HG03108 (cell line): Measurements from ENCODE around the gene MED16.

Experiments
- ATAC-seq: cut with Tn5 transposase; IDR thresholded peaks from one replicate; pipeline ENCODE4 v1.9.1; 2021; ENCODE audit warnings: moderate library complexity; ENCODE audit not compliant: unreplicated experiment

MED16 gene

GRCh38 chr19:927780-928401 lies 34.9 kb upstream of the MED16 start:
- no peak for ATAC-seq

GRCh38 chr19:927351-927779 lies 34.4 kb upstream of the MED16 start:
- no peak for ATAC-seq

DNA sequence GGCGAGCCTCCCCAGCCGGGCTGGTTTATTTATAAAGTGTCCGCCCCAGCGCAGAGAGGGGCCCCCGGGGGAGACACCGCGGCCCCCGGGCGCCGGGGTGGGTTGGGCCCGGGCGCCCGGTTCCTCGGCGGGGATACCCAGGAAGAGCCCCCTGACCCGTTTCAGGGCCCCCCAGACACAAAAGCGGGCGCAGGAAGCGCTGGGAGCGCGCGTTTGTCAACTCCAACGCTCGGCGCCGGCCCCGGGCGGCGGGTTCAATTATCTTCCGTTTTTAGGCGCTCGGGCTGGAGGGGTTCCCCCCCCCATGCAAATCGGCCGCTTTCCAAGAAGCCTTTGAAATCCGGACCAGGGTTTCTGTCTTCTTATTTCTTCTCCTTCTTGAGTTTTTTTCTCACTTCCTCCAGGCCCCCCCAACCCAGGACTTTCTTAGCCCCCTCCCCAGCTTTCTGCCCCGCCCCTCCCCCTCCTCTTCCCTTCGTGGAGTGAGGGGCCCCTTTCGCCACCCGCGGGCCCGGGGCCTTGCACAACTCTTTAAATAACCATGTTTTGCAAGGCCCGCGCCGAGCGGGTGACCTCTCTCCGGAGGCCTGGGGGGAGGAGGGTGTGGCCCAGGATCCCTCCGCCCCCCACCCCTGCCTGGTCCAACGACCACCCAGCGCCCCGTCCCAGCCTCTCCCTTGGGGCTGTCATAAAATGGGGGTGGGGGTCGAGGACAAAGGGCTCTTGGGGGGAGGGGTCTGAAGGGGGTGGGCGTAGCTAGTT lies 33.8 kb upstream of the MED16 start:
- ATAC-seq: no peak

- no peak for ATAC-seq
These were observed 33.3 kb upstream of the MED16 start for GRCh38 chr19:926323-926588.

DNA sequence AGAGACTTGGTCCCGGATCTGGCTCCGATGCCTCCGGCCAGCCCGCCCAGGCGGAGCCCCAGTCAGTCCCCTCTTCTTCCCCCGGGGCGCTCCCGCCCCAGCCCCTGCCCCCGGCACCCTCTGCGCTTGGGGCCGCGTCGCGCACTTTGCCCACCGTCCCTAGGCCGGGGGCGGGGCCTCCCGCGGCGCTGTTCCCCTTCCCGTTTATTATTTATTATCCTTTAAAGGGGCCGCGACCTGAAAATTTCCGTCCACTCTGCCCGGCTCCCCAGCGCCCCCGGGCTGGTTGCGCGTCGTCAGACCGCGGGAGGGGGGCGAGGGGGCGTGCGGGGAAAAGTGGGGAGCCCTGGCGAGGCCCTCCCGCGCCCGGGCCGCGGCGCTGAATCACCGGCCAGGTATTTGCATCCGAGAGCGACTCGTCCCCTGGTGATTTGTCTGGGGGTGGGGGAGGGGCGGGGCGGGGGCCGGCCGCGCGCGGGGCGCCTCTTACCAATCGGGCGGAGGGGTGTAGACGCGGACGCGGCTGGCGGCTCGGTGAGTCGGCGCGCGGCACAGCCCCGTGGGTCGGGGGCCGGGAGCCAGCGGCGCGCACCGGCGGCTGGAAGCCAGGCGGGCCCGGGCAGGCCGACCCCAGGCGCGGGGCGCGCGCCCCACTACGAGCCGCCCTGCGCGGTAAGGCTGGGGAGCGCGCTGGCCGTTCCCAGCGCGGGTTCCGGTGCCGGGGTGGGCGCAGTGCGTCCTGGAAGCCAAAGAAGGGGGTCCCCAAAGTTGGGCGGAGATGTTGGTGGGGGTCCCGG lies 32.7 kb upstream of the MED16 start, which contains the start of gene ARID3A:
ARID3A (plus strand) TSS at position 510 of the 797 bp plus-strand sequence. CDS start 3,494 bp downstream, outside the sequence.
- peak; percentile 51 for ATAC-seq

DNA sequence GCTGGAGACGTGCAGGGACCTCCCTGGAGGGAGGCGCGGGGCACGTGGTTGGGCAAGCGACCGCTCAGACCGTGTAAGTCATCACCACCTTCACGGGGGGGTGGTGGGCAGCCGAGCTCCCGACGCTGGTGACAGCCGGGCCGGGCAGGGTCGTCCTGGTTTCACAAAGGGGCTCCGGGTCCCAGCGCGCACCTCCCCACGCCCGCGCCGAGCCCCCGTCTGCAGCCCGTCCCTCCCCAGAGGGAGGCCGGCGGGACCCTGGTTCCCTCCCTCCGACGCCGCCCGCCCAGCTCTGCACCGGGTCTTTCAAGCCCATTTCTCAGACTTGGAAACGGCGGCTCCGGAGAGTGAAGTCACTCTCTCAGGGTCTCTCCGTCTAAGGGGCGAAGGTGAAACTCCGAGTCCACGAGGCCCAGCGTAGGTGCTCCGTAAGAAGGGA lies 32.1 kb upstream of the MED16 start:
- peak; percentile 36 for ATAC-seq

DNA sequence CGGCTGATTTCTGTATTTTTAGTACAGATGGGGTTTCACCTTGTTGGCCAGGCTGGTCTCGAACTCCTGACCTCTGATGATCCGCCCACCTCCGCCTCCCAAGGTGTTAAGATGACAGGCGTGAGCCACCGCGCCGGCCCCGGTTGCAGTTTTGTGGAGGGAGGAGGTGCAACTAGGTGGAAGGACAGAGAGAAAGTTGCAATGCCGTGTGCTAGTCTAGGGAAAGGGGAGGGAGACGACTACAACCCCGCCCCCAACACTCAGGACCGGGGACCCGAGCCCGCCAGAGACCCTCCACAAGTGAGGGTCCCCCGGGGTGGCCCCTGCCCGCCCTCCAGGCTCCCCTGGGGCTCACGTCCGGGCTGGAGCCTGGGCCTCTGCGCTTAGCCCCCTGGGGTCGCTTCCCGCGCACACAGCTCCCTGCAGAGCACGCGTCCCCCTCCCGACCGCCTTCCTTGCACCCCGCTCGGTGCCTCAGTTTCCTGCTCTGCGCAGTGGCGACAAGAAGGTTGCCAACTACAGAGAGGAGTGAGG lies 31.6 kb upstream of the MED16 start:
- no peak for ATAC-seq

DNA sequence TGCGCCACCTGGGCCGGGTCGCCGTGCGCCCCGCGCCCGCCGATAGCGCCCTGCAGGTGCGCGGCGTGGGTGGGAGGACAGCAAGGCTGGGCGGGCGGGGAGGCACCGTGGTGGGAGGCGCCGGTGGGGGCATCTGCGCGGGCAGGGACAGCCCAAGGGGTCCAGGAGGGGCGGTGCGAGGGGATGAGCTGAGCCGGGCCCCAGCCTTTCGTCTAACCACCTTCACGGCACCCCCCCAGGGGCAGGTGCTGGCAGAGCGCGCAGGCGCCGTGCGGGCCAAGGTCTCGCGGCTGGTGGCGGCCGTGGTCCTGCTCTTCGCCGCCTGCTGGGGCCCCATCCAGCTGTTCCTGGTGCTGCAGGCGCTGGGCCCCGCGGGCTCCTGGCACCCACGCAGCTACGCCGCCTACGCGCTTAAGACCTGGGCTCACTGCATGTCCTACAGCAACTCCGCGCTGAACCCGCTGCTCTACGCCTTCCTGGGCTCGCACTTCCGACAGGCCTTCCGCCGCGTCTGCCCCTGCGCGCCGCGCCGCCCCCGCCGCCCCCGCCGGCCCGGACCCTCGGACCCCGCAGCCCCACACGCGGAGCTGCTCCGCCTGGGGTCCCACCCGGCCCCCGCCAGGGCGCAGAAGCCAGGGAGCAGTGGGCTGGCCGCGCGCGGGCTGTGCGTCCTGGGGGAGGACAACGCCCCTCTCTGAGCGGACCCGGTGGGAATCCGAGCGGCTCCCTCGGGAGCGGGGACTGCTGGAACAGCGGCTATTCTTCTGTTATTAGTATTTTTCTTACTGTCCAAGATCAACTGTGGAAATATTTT lies 27.3 kb upstream of the MED16 start:
- ATAC-seq: no peak

DNA sequence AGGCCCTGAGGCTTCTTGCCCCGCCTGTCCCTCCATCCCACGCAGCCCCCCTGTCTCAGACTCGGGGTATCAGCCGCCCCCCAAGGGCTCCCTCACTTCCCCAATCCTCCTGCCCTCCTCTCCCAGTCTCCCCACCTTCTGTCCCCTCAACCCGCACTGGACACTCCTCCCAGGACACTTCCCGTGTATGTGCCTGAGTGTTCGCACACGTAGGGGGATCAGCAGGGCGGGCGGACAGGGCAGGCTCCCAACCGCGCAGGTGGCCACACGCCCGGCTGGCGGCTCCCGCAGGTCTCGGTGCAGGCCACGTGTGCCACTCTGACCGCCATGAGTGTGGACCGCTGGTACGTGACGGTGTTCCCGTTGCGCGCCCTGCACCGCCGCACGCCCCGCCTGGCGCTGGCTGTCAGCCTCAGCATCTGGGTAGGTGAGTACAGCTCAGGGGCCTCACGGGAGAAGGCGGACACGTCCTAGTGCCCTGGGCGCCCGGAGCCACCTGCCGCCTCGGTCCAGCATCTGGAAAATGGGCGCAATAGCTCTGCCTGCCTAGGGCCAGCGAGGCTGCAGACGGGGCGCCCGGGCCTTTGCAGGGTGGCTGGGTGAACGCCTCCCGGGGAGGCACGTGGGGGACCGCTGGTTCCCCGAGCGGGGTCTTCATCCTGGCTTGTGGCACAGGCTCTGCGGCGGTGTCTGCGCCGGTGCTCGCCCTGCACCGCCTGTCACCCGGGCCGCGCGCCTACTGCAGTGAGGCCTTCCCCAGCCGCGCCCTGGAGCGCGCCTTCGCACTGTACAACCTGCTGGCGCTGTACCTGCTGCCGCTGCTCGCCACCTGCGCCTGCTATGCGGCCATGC lies 26.4 kb upstream of the MED16 start:
- no peak for ATAC-seq

DNA sequence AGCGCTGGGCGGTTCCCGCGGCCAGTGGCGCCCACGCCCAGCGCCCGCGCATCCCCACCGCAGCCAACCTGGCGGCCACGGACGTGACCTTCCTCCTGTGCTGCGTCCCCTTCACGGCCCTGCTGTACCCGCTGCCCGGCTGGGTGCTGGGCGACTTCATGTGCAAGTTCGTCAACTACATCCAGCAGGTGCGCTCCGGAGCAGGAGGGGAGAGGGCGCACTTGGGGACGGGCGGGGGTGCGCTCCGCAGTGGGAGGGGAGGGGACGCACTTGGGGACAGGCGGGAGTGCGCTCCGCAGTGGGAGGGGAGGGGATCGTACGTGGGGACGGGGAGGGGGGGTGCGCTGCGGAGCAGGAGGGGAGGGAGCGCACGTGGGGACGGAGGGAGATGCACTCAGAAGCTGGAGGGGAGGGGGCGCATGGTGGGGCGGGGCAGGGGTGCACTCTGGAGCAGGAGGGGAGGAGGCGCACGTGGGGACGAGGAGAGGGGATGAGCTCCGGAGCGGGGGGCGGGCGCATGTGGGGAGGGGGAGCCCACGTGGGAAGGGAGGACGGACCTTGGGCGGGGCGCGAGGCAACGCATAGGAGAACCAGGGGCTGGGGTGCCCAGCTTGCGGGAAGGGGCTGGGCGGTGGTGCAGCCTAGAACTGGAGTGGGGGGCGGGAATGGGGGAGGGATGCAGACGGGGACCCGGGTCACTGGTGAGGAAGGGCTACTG lies 25.7 kb upstream of the MED16 start:
- no peak for ATAC-seq

DNA sequence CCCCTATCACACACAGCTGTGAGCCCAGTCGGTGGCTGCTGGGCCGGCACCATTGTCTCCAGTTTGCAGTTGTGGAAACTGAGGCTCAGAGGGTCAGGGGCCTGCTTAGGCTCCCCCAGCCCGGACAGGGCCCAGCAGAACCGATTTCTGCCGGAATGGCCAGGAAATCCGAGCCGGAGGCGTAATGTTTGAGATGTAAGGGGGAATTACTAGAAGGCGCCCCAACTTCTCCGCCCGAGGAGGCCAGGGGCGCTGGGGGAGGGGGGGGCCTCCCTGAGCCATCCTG lies 25.1 kb upstream of the MED16 start:
- no peak for ATAC-seq

DNA sequence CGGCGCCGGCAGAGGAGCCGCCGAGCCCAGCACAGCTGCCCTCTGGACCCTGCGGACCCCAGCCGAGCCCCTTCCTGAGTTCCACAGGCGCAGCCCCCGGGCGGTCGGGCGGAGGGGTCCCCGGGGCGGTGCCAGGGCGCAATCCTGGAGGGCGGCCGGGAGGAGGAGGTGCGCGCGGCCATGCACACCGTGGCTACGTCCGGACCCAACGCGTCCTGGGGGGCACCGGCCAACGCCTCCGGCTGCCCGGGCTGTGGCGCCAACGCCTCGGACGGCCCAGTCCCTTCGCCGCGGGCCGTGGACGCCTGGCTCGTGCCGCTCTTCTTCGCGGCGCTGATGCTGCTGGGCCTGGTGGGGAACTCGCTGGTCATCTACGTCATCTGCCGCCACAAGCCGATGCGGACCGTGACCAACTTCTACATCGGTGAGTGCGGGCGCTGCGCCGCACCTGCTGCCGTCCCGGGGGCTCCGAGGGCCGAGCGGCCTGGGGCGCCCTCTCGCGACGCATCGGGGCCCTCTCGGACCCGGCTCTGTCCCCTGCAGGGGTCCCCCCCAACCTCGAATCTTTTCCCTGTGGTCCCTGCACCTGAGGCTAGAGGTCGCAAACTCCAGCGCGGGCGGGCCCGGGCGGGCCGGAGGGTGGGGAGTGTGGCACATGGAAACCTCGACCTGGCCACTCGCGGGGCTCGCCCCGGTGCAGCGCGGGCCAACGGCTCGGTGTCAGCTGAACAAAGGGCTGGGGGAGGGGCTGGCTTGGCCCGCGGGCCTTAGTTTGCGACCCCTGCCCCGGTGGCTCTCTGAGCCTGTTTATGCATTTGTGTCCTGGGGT lies 24.6 kb upstream of the MED16 start, which contains the start of gene KISS1R:
KISS1R (plus strand) TSS at position 11 of the 829 bp plus-strand sequence; CDS start at position 181, 170 bp downstream.
- no peak for ATAC-seq

DNA sequence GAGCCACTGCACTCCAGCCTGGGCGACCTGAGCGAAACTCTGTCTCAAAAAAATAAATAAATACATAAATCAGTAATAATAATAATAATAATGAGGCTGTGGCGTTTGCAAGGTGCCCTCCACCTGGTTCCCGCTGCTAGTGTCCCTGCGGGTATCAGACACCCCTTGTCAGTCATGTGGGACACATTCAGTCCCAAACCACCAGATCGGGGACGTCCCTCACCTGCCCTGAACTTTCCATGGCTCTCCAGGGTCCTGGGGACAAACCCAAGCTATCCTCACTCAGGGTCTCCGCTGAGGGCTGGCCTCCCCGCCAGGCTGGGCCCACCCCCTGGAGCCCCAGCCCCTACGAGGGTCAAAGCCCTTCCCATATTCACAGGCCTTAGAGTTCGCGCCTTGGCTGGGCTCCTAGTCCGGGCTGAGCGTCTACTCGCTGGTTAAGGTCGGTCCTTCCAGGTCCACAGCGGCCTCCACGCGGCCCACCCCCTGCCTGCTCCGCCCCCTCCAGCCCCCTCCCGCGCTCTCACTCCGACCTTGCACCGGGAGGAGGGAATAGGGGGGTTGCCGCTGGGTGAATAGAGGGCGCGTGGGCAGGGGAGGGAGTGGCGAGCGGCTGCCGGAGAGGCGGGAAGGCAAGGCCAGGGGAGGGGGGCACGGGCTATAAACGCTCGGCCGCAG lies 23.8 kb upstream of the MED16 start:
- no peak for ATAC-seq

DNA sequence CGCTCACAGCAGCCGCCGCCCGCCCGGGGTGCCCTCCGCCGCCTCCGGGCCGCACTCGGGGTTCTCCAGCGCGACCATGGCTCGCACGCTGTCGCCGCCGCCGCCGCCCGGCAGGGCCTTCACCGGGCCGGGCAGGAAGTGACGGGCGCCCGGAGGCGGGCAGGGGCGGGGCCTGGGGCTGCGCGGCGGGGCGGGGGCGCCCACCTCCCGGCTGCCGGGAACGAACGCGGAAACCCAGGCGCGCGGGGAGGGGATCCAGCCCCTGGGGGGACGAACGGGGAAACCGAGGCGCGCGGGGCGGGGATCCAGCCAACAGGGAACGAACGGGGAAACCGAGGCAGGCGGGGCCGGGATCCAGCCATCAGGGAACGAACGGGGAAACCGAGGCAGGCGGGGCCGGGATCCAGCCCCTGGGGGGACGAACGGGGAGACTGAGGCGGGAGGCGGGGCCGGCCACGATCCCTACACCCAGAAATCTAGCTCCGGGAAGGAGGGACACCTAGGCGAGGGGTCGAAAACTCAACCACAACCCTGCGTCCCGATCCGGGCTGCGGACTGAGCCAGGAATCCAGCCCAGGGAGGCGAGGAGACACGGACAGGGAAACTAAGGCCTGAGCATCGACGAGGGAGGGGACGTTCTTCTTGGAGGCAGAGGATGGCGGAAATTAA lies 20.2 kb upstream of the MED16 start, which contains the start of gene R3HDM4:
R3HDM4 (minus strand) TSS at position 140 of the 669 bp plus-strand sequence; CDS start at position 78, 62 bp downstream.
- ATAC-seq: no peak

DNA sequence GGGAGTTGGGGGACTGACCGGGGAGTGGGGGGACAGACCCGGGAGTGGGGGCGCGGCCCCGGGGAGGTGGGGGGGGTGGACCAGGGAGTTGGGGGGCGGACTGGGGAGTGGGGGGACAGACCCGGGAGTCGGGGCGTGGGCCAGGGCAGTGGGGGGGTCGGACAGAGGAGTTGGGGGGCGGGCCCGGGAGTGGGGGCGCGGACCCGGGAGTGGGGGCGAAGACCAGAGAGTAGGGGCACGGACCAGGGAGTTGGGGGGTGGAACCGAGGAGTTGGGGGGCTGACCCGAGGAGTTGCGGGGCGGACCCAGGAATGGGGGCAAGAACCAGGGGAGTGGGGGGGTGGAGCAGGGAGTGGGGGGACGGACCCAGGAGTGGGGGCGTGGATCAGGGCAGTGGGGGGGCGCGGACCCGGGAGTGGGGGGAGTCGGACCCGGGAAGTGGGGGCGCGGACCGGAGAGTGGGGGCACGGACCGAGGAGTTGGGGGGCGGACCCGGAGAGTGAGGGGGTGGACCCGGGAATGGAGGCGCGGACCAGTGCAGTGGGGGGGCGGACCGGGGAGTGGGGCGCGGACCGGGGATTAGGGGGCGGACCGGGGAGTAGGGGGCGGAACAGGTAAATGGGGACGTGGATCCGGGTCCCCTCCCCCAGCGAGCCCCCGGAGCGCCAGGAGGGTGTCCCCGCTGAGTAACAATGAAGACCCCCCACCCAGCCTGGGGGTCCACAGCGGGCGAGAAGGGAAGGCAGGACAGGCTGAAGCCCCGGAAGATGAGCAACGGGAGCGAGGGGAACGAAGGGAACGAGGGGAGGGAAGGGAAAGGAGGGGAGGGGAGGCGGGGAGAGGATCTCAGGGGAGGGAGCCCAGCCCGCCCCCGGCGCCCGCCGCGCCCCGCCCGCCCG lies 19.4 kb upstream of the MED16 start:
- no peak for ATAC-seq
